H9 (cell line): ENCODE results near the gene COG4. TPM values are rescaled to one million over a fixed set of nuclear protein-coding genes. Genes with fewer than 3 reads are reported as not detected.

ENCODE experiments used
- DNase-seq: peaks from one replicate; pipeline ENCODE4 v3.0.0-alpha.2; 2017
- H2AFZ ChIP-seq: one replicate; pipeline ENCODE4 v1.6.1; 2013; ENCODE audit warnings: mild to moderate bottlenecking, low read length, control low read depth, moderate library complexity
- H2AK5ac ChIP-seq: 2 replicates; pipeline ENCODE4 v1.6.1; 2013; ENCODE audit warnings: low read length, control low read depth, mixed read lengths; ENCODE audit not compliant: insufficient read length
- H2BK120ac ChIP-seq: one replicate; pipeline ENCODE4 v1.6.1; 2013; ENCODE audit warnings: low read depth, mild to moderate bottlenecking, low read length, control low read depth, inconsistent platforms; ENCODE audit not compliant: poor library complexity, severe bottlenecking
- H2BK12ac ChIP-seq: 2 replicates; pipeline ENCODE4 v1.6.1; 2013; ENCODE audit warnings: low read length, control low read depth, mixed read lengths, low read depth; ENCODE audit not compliant: insufficient read length
- H2BK15ac ChIP-seq: 2 replicates; pipeline ENCODE4 v1.6.1; 2013; ENCODE audit warnings: low read depth, low read length, control low read depth
- H2BK20ac ChIP-seq: one replicate; pipeline ENCODE4 v1.6.1; 2013; ENCODE audit warnings: low read depth, mild to moderate bottlenecking, low read length, control low read depth, inconsistent platforms; ENCODE audit not compliant: poor library complexity, severe bottlenecking
- H2BK5ac ChIP-seq: 2 replicates; pipeline ENCODE4 v1.6.1; 2013; ENCODE audit warnings: low read length, control low read depth, mixed read lengths; ENCODE audit not compliant: insufficient read length
- H3K14ac ChIP-seq: 2 replicates; pipeline ENCODE4 v1.6.1; 2013; ENCODE audit warnings: low read length, control low read depth; ENCODE audit not compliant: insufficient read depth
- H3K18ac ChIP-seq: 2 replicates; pipeline ENCODE4 v1.6.1; 2013; ENCODE audit warnings: low read depth, mild to moderate bottlenecking, mixed read lengths, low read length, control low read depth; ENCODE audit not compliant: insufficient read length
- H3K23ac ChIP-seq: 2 replicates; pipeline ENCODE4 v1.6.1; 2013; ENCODE audit warnings: low read length, control low read depth, mixed read lengths, low read depth; ENCODE audit not compliant: insufficient read length
- H3K23me2 ChIP-seq: 2 replicates; pipeline ENCODE4 v1.6.1; 2013; ENCODE audit warnings: low read depth, mild to moderate bottlenecking, mixed read lengths, low read length, control low read depth; ENCODE audit not compliant: insufficient read length, poor library complexity, severe bottlenecking
- H3K27ac ChIP-seq: 2 replicates; pipeline ENCODE4 v1.5.1; 2013; ENCODE audit warnings: low read length, control low read depth, mixed read lengths, low read depth; ENCODE audit not compliant: insufficient read length
- H3K27me3 ChIP-seq: 2 replicates; pipeline ENCODE4 v1.6.1; 2013; ENCODE audit warnings: low read length, control low read depth, inconsistent platforms; ENCODE audit not compliant: insufficient read depth
- H3K4ac ChIP-seq: 2 replicates; pipeline ENCODE4 v1.6.1; 2013; ENCODE audit warnings: low read depth, mild to moderate bottlenecking, control low read depth, inconsistent platforms, low read length, moderate library complexity
- H3K4me1 ChIP-seq: 2 replicates; pipeline ENCODE4 v1.6.1; 2013; ENCODE audit warnings: low read length, control low read depth, inconsistent platforms; ENCODE audit not compliant: insufficient read depth
- H3K4me2 ChIP-seq: 2 replicates; pipeline ENCODE4 v1.6.1; 2013; ENCODE audit warnings: low read length, control low read depth, mixed read lengths; ENCODE audit not compliant: insufficient read length, insufficient read depth
- H3K56ac ChIP-seq: 2 replicates; pipeline ENCODE4 v1.6.1; 2013; ENCODE audit warnings: low read depth, mild to moderate bottlenecking, mixed read lengths, low read length, control low read depth; ENCODE audit not compliant: insufficient read length
- H3K79me1 ChIP-seq: 2 replicates; pipeline ENCODE4 v1.6.1; 2013; ENCODE audit warnings: low read depth, mild to moderate bottlenecking, moderate library complexity, low read length, control low read depth, inconsistent platforms; ENCODE audit not compliant: insufficient read depth, poor library complexity, severe bottlenecking
- H3K79me2 ChIP-seq: 2 replicates; pipeline ENCODE4 v1.6.1; 2013; ENCODE audit warnings: low read length, control low read depth, inconsistent platforms; ENCODE audit not compliant: insufficient read depth
- H3K9ac ChIP-seq: 2 replicates; pipeline ENCODE4 v1.6.1; 2013; ENCODE audit warnings: low read length, control low read depth, mixed read lengths; ENCODE audit not compliant: insufficient read length; ENCODE audit errors: extremely low read depth
- H3K9me3 ChIP-seq: one replicate; pipeline ENCODE4 v1.6.1; 2013; ENCODE audit warnings: low read depth, low read length, inconsistent platforms; ENCODE audit not compliant: control insufficient read depth
- H3T11ph ChIP-seq: one replicate; pipeline ENCODE4 v1.6.1; 2013; ENCODE audit warnings: mild to moderate bottlenecking, low read length, control low read depth, inconsistent platforms
- H4K20me1 ChIP-seq: one replicate; pipeline ENCODE4 v1.6.1; 2013; ENCODE audit not compliant: control insufficient read depth, insufficient read length, insufficient read depth
- H4K5ac ChIP-seq: 2 replicates; pipeline ENCODE4 v1.6.1; 2013; ENCODE audit warnings: low read depth, mild to moderate bottlenecking, mixed read lengths, low read length, control low read depth; ENCODE audit not compliant: insufficient read length
- H4K8ac ChIP-seq: replicated peaks from 2 replicates; pipeline ENCODE4 v1.6.1; 2013; ENCODE audit warnings: low read length, control low read depth, mixed read lengths, low read depth; ENCODE audit not compliant: insufficient read length
- H4K91ac ChIP-seq: 2 replicates; pipeline ENCODE4 v1.6.1; 2013; ENCODE audit warnings: low read depth, mild to moderate bottlenecking, moderate library complexity, mixed read lengths, low read length, control low read depth; ENCODE audit not compliant: insufficient read length
- H3K27ac Mint-ChIP-seq, 3 experiments: 2 replicates in 2 of 3; 3 replicates in 1 of 3; pipeline ENCODE4 v1.8.0; 2020 to 2021; ENCODE audit warnings: mixed read lengths in 3 of 3, mild to moderate bottlenecking in 1 of 3, moderate library complexity in 1 of 3
- H3K27me3 Mint-ChIP-seq: 2 replicates; pipeline ENCODE4 v1.8.0; 2021; ENCODE audit warnings: low read depth, mild to moderate bottlenecking, moderate library complexity, mixed read lengths
- H3K36me3 Mint-ChIP-seq, 3 experiments: 2 replicates in 2 of 3; 3 replicates in 1 of 3; pipeline ENCODE4 v1.8.0; 2020 to 2021; ENCODE audit warnings: low read depth in 3 of 3, mixed read lengths in 3 of 3; ENCODE audit not compliant: insufficient read depth in 1 of 3
- H3K4me1 Mint-ChIP-seq, 2 experiments: 2 replicates each; pipeline ENCODE4 v1.8.0; 2020; ENCODE audit warnings: mixed read lengths in 2 of 2
- H3K4me3 Mint-ChIP-seq, 2 experiments: 2 replicates in 1 of 2; 3 replicates in 1 of 2; pipeline ENCODE4 v1.8.0; 2020 to 2021; ENCODE audit warnings: mild to moderate bottlenecking in 2 of 2, mixed read lengths in 2 of 2, moderate library complexity in 1 of 2
- H3K9me3 Mint-ChIP-seq, 2 experiments: 2 replicates in 1 of 2; 3 replicates in 1 of 2; pipeline ENCODE4 v1.8.0; 2020; ENCODE audit warnings: mild to moderate bottlenecking in 2 of 2, mixed read lengths in 2 of 2, moderate library complexity in 1 of 2
- CTCF ChIP-seq: fragments of 200-600 bp; sonication (generic); conservative IDR thresholded peaks from 3 replicates; pipeline ENCODE4 v1.8.0; 2021; ENCODE audit warnings: antibody characterized with exemption, mild to moderate bottlenecking
- WGBS: extraction: QIAGEN DNeasy Blood & Tissue Kit; methylation state at CpG from one replicate; pipeline ENCODE4 v1.1.7; 2013; ENCODE audit warnings: missing lambda C conversion rate, low lambda C conversion rate, mixed read lengths; ENCODE audit not compliant: insufficient read length; ENCODE audit errors: extremely low coverage; 5-methylcytosine and 5-hydroxymethylcytosine counted together
- total RNA-seq: library from RNA; stranded (reverse); gene quantifications from 2 replicates; pipeline ENCODE4 v1.2.1, GENCODE V29; 2021

The COG4 gene
- total RNA-seq, 1 experiment from 2014 or later, result 51.9 TPM

- Histone ChIP-seq H3K9ac (no peak overlapping the region), H3K4me2 (no peak overlapping the region), H3K23ac (no peak overlapping the region), H3K9me3 (no peaks in the 10 kb centered on the region), H3K4ac (no peak overlapping the region), H4K8ac (no peak overlapping the region), H3K4me1 (no peaks in the 10 kb centered on the region), H2BK120ac (no peak overlapping the region), H4K91ac (no peak overlapping the region), H3K27me3 (no peaks in the 10 kb centered on the region), H2BK12ac (no peak overlapping the region), H3K18ac (no peak overlapping the region), H3K14ac (no peak overlapping the region), H4K5ac (no peak overlapping the region), H3K27ac (no peak overlapping the region), H2BK15ac (no peak overlapping the region), H3K56ac (no peak overlapping the region), H4K20me1 (no peaks in the 10 kb centered on the region), H2BK20ac (no peak overlapping the region), H3K23me2 (no peaks in the 10 kb centered on the region), H2AK5ac (no peak overlapping the region), H3T11ph (no peak overlapping the region), H2AFZ (no peak overlapping the region), H2BK5ac (no peak overlapping the region), H3K79me1 (no peaks in the 10 kb centered on the region), H3K79me2 (no peaks in the 10 kb centered on the region)
- no peaks in the 10 kb centered on the region for H3K27me3 Mint-ChIP-seq
- WGBS, result no CpG with 5 or more reads among the region's 7 CpGs
- H3K36me3 Mint-ChIP-seq, result peaks cover 5 to 38% (median 33%) of the 10 kb centered on the region in 3 experiments; a peak in 6 of 7 replicates
- no peak overlapping the region for H3K4me3 Mint-ChIP-seq
- H3K9me3 Mint-ChIP-seq, result no peaks in the 10 kb centered on the region
- no peak for TF ChIP-seq CTCF
- peak overlapping the region in 1 of 3 experiments; percentile 68; a peak in 2 of 7 replicates for H3K27ac Mint-ChIP-seq
- H3K4me1 Mint-ChIP-seq, result peaks cover 4 to 8% of the 10 kb centered on the region in 2 experiments; a peak in 3 of 4 replicates
- no peak for DNase-seq
Observed at GRCh38 chr16:70481929-70482536, 41.3 kb downstream of the COG4 start.
